OCI-LY3 (cell line): ENCODE measurements around the gene SNRPB.

Experiments
- CTCF ChIP-seq: fragments of 200-600, 300-600 bp; sonication (generic); IDR thresholded peaks from 2 replicates; pipeline ENCODE4 v1.5.1; 2014; ENCODE audit warnings: antibody characterized with exemption, low read length, low read depth
- EZH2phosphoT487 ChIP-seq: fragments of 200-600 bp; shearing (Covaris generic); IDR thresholded peaks from 2 replicates; pipeline ENCODE4 v1.6.1; 2018; ENCODE audit warnings: antibody characterized with exemption, mixed run types, low read depth

DNA sequence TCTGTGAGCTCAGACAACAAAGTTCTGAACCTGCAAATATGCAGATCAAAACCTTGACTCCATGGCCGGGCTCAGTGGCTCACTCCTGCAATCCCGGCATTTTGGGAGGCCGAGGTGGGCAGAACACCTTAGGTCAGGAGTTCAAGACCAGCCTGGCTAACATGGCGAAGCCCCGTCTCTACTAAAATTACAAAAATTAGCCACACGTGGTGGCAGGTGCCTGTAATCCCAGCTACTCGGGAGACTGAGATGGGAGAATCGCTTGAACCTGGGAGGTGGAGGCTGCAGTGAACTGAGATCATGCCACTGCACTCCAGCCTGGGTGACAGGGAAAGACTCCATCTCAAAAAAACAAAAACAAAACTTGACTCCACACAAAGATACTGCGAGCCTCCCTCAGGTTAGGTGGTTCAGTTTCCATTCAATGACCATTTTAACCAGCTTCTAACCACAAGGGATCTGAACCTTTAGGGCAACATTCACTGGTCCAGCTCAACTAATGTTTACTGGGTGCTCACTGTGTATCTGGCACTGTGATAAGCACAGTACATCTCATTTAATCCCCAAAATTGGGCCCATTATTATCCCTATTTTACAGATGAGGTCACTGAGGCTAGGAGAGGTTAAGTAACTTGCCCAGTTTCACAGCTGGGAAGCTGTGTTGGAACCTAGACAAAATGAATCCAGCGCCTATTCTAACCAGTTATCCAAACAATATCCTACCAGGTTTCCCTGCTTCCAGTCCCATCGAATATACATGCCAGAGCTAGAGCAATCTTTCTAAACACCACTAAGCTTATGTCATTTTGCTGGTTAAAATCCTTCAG, 1.8 kb downstream of the SNRPB start:
- no peak for TF ChIP-seq CTCF
- TF ChIP-seq EZH2phosphoT487: no peak
